PFSK-1 (cell line): ENCODE measurements around the gene DENND10.

Experiments
- POLR2AphosphoS5 ChIP-seq: IDR thresholded peaks from 2 replicates; pipeline ENCODE4 v1.6.1; 2012; ENCODE audit warnings: low read depth, mild to moderate bottlenecking, control low read depth, low read length, moderate library complexity
- REST ChIP-seq, 2 experiments: IDR thresholded peaks; 2 replicates each; pipeline versions ENCODE4 v1.6.1 to v1.8.0; 2011 to 2012; ENCODE audit warnings: low read depth in 2 of 2, low read length in 2 of 2, control low read depth in 1 of 2, inconsistent platforms in 1 of 2, mild to moderate bottlenecking in 1 of 2, moderate library complexity in 1 of 2; ENCODE audit not compliant: insufficient read depth in 1 of 2

GRCh38 chr10:119149729-119150128 is 45.8 kb downstream of the DENND10 start:
- TF ChIP-seq POLR2AphosphoS5: no peak
- no peak for TF ChIP-seq REST (IDR thresholded peaks at IDR 0.05; ENCODE audit: insufficient read depth in 1 of 2, low read depth in 2 of 2, low read length in 2 of 2)
